IMR-90 (cell line): ENCODE data around the gene SNRPB. TPM values are rescaled to one million over a fixed set of nuclear protein-coding genes. Genes with fewer than 3 reads are reported as not detected.

ENCODE experiments used
- ATAC-seq: fragments of 200-7000 bp; cut with Tn5 transposase; 2 replicates; pipeline ENCODE4 v1.9.1; 2020; ENCODE audit warnings: low read depth, mild to moderate bottlenecking, moderate library complexity
- BruUV-seq: library from RNA; stranded (reverse); fragments of 400-500 nt; replicated peaks from 2 replicates; lab custom pipeline; 2021; lab: Mats Ljungman, UMichigan
- CTCF ChIA-PET: fragments of 300-600 bp; formaldehyde crosslinking; extraction: SDS; loops from one replicate; lab custom pipeline; 2021; ENCODE audit warnings: antibody characterized with exemption; lab: Yijun Ruan, JAX
- POLR2A ChIA-PET: fragments of 300-600 bp; sonication (Branson Sonifier 250); formaldehyde crosslinking; loops from one replicate; lab custom pipeline; 2022; ENCODE audit warnings: antibody characterized with exemption; ENCODE audit not compliant: unreplicated experiment; lab: Charles Lee
- DNase-seq: peaks from one replicate; pipeline ENCODE4 v3.0.0; 2013
- H2AFZ ChIP-seq: replicated peaks from 2 replicates; pipeline ENCODE3; 2013; ENCODE audit warnings: low read length, mild to moderate bottlenecking; ENCODE audit not compliant: poor library complexity
- H2AK5ac ChIP-seq: 2 replicates; pipeline ENCODE4 v1.6.1; 2013; ENCODE audit warnings: low read depth, low read length, inconsistent platforms
- H2AK9ac ChIP-seq: replicated peaks from 2 replicates; pipeline ENCODE3; 2013; ENCODE audit warnings: mild to moderate bottlenecking, low read depth, low read length, moderate library complexity; ENCODE audit not compliant: poor library complexity
- H2BK120ac ChIP-seq: 2 replicates; pipeline ENCODE4 v1.6.1; 2013; ENCODE audit warnings: low read depth, low read length, inconsistent platforms
- H2BK15ac ChIP-seq: 3 replicates; pipeline ENCODE4 v1.6.1; 2013; ENCODE audit warnings: low read depth, low read length, inconsistent platforms
- H2BK20ac ChIP-seq: 2 replicates; pipeline ENCODE4 v1.6.1; 2013; ENCODE audit warnings: low read depth, mild to moderate bottlenecking, inconsistent platforms, low read length, moderate library complexity
- H2BK5ac ChIP-seq: 2 replicates; pipeline ENCODE4 v1.6.1; 2013; ENCODE audit warnings: mild to moderate bottlenecking, low read depth, low read length, inconsistent platforms; ENCODE audit not compliant: poor library complexity, severe bottlenecking
- H3K14ac ChIP-seq: replicated peaks from 2 replicates; pipeline ENCODE4 v1.6.1; 2013; ENCODE audit warnings: low read depth, low read length, inconsistent platforms
- H3K18ac ChIP-seq: 2 replicates; pipeline ENCODE4 v1.6.1; 2013; ENCODE audit warnings: low read depth, low read length, control low read depth
- H3K23ac ChIP-seq: 2 replicates; pipeline ENCODE4 v1.6.1; 2013; ENCODE audit warnings: low read depth, low read length, inconsistent platforms
- H3K27ac ChIP-seq: 2 replicates; pipeline ENCODE4 v1.5.1; 2013; ENCODE audit warnings: mild to moderate bottlenecking, control low read depth, low read length; ENCODE audit not compliant: insufficient read depth
- H3K27me3 ChIP-seq: 2 replicates; pipeline ENCODE4 v1.6.1; 2013; ENCODE audit warnings: low read length; ENCODE audit not compliant: control insufficient read depth, insufficient read depth
- H3K36me3 ChIP-seq: 2 replicates; pipeline ENCODE4 v1.6.1; 2013; ENCODE audit warnings: low read length, mixed read lengths; ENCODE audit not compliant: control insufficient read depth, insufficient read depth
- H3K4ac ChIP-seq: 2 replicates; pipeline ENCODE4 v1.6.1; 2013; ENCODE audit warnings: low read depth, low read length, inconsistent platforms
- H3K4me1 ChIP-seq: 2 replicates; pipeline ENCODE4 v1.6.1; 2013; ENCODE audit warnings: low read length, mixed read lengths; ENCODE audit not compliant: control insufficient read depth, insufficient read depth
- H3K4me2 ChIP-seq: 2 replicates; pipeline ENCODE4 v1.6.1; 2013; ENCODE audit warnings: low read depth, mild to moderate bottlenecking, control low read depth, low read length, moderate library complexity
- H3K4me3 ChIP-seq: 2 replicates; pipeline ENCODE4 v1.5.1; 2013; ENCODE audit warnings: low read depth, mild to moderate bottlenecking, control low read depth, low read length, moderate library complexity; ENCODE audit not compliant: insufficient read depth
- H3K56ac ChIP-seq: 2 replicates; pipeline ENCODE4 v1.6.1; 2013; ENCODE audit warnings: low read length, inconsistent platforms; ENCODE audit not compliant: insufficient read depth; ENCODE audit errors: extremely low read depth
- H3K79me1 ChIP-seq, 2 experiments: 2 replicates each; pipeline ENCODE4 v1.6.1; 2013; ENCODE audit warnings: low read length in 2 of 2, inconsistent platforms in 1 of 2, low read depth in 1 of 2
- H3K9ac ChIP-seq: 2 replicates; pipeline ENCODE4 v1.6.1; 2013; ENCODE audit warnings: low read depth, low read length, control low read depth
- H3K9me1 ChIP-seq: 2 replicates; pipeline ENCODE4 v1.6.1; 2013; ENCODE audit warnings: low read length, inconsistent platforms; ENCODE audit not compliant: insufficient read depth
- H3K9me3 ChIP-seq: 2 replicates; pipeline ENCODE4 v1.6.1; 2013; ENCODE audit warnings: low read length; ENCODE audit not compliant: control insufficient read depth, insufficient read depth
- H4K20me1 ChIP-seq: 2 replicates; pipeline ENCODE4 v1.6.1; 2013; ENCODE audit warnings: low read length, inconsistent platforms; ENCODE audit not compliant: insufficient read depth
- H4K5ac ChIP-seq: 2 replicates; pipeline ENCODE4 v1.6.1; 2013; ENCODE audit warnings: mild to moderate bottlenecking, low read depth, low read length, control low read depth
- H4K8ac ChIP-seq, 2 experiments: 2 replicates each; pipeline ENCODE4 v1.6.1; 2013; ENCODE audit warnings: low read depth in 2 of 2, low read length in 2 of 2, control low read depth in 1 of 2, inconsistent platforms in 1 of 2
- H4K91ac ChIP-seq: 2 replicates; pipeline ENCODE4 v1.6.1; 2013; ENCODE audit warnings: low read depth, low read length, inconsistent platforms; ENCODE audit not compliant: insufficient read depth
- MXI1 ChIP-seq: IDR thresholded peaks from 2 replicates; pipeline ENCODE4 v1.6.1; 2012; ENCODE audit warnings: low read depth, mild to moderate bottlenecking, low read length, moderate library complexity, borderline replicate concordance
- WGBS, 2 experiments: methylation state at CpG; one replicate each; pipeline versions ENCODE4 v1.1.5 to v1.1.7; 2013; ENCODE audit warnings: missing lambda C conversion rate in 2 of 2; ENCODE audit not compliant: insufficient read length in 1 of 2; ENCODE audit errors: extremely low coverage in 2 of 2; 5-methylcytosine and 5-hydroxymethylcytosine counted together
- dilution Hi-C: fragments of 300-500 bp; cut with HindIII; formaldehyde crosslinking; loops from one replicate; pipeline ENCODE4 v1.14.3; 2018; ENCODE audit warnings: low sequenced_read_pairs; ENCODE audit not compliant: unreplicated experiment
- in situ Hi-C: fragments of 300-500 bp; cut with MboI; formaldehyde crosslinking; loops from 3 replicates; pipeline ENCODE4 v1.14.3; 2019; ENCODE audit warnings: low sequenced_read_pairs, inconsistent platforms, mixed read lengths
- intact Hi-C: fragments of 100-400 bp; cut with micrococcal nuclease; formaldehyde crosslinking; loops from 2 replicates; pipeline ENCODE4 v1.10.0; 2022
- polyA plus RNA-seq, 3 experiments: library from polyadenylated mRNA; depleted of rRNA; stranded (reverse); fragments of >200 nt; gene quantifications; 2 replicates each; pipeline ENCODE4 v1.2.3, GENCODE V29; 2012; ENCODE audit warnings: low replicate concordance in 1 of 3
- total RNA-seq: library from RNA; depleted of rRNA; stranded (reverse); fragments of >200 nt; gene quantifications from 2 replicates; pipeline ENCODE4 v1.2.3, GENCODE V29; 2012
- TF ChIP-seq, protein P1 (sequence below): conservative IDR thresholded peaks from 2 replicates; pipeline ENCODE4 v1.5.1; 2012; ENCODE audit warnings: mild to moderate bottlenecking, low read depth, low read length, improper control_type of control experiment

Gene SNRPB
- total and polyA plus RNA-seq, 2 of the 4 experiments (the other 2 are of a cell fraction), result 103 to 214 TPM

GRCh38 chr20:2421247-2421646, 49.3 kb downstream of the SNRPB start:
- Histone ChIP-seq H3K36me3 (no peaks in the 10 kb centered on the region), H3K9me1 (no peaks in the 10 kb centered on the region), H3K4me3 (no peak overlapping the region), H4K8ac (no peak overlapping the region), H3K18ac (no peak overlapping the region), H4K20me1 (no peaks in the 10 kb centered on the region), H2BK15ac (no peak overlapping the region), H3K79me1 (no peaks in the 10 kb centered on the region), H2BK20ac (no peak overlapping the region), H4K91ac (no peak overlapping the region), H4K5ac (no peak overlapping the region), H3K14ac (no peak overlapping the region), H3K27ac (no peak overlapping the region), H3K4me2 (no peak overlapping the region), H2BK120ac (no peak overlapping the region), H3K9me3 (no peaks in the 10 kb centered on the region), H2AK9ac (no peak overlapping the region), H3K4me1 (no peaks in the 10 kb centered on the region), H3K27me3 (peaks cover 2% of the 10 kb centered on the region), H3K23ac (no peak overlapping the region), H3K56ac (no peak overlapping the region), H2AFZ (no peak overlapping the region), H3K4ac (no peak overlapping the region), H3K9ac (no peak overlapping the region), H2AK5ac (no peak overlapping the region), H2BK5ac (no peak overlapping the region)
- intact Hi-C loops, result no loop called here
- dilution Hi-C loops, result no loop called here
- WGBS, 2 experiments, result no CpG with 5 or more reads among the region's 5 CpGs
- ChIA-PET CTCF (no interaction called here), POLR2A (no interaction called here)
- in situ Hi-C loops, result no loop called here
- ATAC-seq, result no peak
- DNase-seq, result no peak
- no peak for TF ChIP-seq MXI1
- TF ChIP-seq, protein P1, sequence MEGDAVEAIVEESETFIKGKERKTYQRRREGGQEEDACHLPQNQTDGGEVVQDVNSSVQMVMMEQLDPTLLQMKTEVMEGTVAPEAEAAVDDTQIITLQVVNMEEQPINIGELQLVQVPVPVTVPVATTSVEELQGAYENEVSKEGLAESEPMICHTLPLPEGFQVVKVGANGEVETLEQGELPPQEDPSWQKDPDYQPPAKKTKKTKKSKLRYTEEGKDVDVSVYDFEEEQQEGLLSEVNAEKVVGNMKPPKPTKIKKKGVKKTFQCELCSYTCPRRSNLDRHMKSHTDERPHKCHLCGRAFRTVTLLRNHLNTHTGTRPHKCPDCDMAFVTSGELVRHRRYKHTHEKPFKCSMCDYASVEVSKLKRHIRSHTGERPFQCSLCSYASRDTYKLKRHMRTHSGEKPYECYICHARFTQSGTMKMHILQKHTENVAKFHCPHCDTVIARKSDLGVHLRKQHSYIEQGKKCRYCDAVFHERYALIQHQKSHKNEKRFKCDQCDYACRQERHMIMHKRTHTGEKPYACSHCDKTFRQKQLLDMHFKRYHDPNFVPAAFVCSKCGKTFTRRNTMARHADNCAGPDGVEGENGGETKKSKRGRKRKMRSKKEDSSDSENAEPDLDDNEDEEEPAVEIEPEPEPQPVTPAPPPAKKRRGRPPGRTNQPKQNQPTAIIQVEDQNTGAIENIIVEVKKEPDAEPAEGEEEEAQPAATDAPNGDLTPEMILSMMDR, result 0 out of 2 replicates have a peak, but pooled peaks have one; percentile 11
- BruUV-seq, result no TSS peak
